ENCODE data around the gene SCUBE1.

Gene SCUBE1

DNA sequence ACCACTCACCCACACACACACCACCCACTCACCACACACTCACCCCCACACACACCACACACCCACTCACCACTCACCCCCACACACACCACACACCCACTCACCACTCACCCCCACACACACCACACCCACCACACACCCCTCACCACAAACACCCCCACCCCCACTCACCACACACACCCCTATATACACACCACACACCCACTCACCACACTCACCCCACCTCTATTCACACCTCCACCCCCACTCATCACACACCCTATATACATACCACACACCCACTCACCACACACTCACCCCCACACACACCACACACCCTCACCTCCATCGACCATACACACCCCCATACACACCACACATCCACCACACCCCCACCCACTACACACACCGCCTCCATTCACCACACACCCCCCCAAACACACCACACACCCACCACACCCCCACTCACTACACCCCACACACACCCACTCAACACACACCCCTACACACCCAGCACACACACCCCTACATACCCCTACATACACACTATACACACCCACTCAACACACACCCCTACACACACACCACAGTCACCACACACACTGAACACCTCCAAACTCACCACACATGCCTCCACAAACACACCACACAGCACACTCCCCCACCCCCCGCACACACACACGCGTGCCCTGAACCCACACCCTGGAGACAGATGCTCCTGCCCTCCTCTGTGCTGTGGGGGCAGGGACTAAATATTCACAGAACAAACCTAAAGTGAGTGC, 137.2 kb downstream of the SCUBE1 start:
- TF ChIP-seq TCF12 (IDR thresholded peaks at IDR 0.05; ENCODE audit: low read depth) (no peak), NFIC (IDR thresholded peaks at IDR 0.05) (no peak), EGR1 (IDR thresholded peaks at IDR 0.05) (no peak), ZBTB7A (IDR thresholded peaks at IDR 0.05; ENCODE audit: low read depth) (no peak), EP300 (IDR thresholded peaks at IDR 0.05; ENCODE audit: borderline replicate concordance) (no peak), FOXM1 (IDR thresholded peaks at IDR 0.05; ENCODE audit: borderline replicate concordance, low read depth) (no peak), TEAD4 (IDR thresholded peaks at IDR 0.05) (no peak), TAF1 (IDR thresholded peaks at IDR 0.05; ENCODE audit: low read depth) (no peak)
- TF ChIP-seq, protein P1, sequence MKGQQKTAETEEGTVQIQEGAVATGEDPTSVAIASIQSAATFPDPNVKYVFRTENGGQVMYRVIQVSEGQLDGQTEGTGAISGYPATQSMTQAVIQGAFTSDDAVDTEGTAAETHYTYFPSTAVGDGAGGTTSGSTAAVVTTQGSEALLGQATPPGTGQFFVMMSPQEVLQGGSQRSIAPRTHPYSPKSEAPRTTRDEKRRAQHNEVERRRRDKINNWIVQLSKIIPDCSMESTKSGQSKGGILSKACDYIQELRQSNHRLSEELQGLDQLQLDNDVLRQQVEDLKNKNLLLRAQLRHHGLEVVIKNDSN (IDR thresholded peaks at IDR 0.05), result no peak
- TF ChIP-seq, protein P2, sequence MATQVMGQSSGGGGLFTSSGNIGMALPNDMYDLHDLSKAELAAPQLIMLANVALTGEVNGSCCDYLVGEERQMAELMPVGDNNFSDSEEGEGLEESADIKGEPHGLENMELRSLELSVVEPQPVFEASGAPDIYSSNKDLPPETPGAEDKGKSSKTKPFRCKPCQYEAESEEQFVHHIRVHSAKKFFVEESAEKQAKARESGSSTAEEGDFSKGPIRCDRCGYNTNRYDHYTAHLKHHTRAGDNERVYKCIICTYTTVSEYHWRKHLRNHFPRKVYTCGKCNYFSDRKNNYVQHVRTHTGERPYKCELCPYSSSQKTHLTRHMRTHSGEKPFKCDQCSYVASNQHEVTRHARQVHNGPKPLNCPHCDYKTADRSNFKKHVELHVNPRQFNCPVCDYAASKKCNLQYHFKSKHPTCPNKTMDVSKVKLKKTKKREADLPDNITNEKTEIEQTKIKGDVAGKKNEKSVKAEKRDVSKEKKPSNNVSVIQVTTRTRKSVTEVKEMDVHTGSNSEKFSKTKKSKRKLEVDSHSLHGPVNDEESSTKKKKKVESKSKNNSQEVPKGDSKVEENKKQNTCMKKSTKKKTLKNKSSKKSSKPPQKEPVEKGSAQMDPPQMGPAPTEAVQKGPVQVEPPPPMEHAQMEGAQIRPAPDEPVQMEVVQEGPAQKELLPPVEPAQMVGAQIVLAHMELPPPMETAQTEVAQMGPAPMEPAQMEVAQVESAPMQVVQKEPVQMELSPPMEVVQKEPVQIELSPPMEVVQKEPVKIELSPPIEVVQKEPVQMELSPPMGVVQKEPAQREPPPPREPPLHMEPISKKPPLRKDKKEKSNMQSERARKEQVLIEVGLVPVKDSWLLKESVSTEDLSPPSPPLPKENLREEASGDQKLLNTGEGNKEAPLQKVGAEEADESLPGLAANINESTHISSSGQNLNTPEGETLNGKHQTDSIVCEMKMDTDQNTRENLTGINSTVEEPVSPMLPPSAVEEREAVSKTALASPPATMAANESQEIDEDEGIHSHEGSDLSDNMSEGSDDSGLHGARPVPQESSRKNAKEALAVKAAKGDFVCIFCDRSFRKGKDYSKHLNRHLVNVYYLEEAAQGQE (IDR thresholded peaks at IDR 0.05; ENCODE audit: low read depth), result no peak
- TF ChIP-seq, protein P3, sequence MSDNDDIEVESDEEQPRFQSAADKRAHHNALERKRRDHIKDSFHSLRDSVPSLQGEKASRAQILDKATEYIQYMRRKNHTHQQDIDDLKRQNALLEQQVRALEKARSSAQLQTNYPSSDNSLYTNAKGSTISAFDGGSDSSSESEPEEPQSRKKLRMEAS (IDR thresholded peaks at IDR 0.05), result no peak

DNA sequence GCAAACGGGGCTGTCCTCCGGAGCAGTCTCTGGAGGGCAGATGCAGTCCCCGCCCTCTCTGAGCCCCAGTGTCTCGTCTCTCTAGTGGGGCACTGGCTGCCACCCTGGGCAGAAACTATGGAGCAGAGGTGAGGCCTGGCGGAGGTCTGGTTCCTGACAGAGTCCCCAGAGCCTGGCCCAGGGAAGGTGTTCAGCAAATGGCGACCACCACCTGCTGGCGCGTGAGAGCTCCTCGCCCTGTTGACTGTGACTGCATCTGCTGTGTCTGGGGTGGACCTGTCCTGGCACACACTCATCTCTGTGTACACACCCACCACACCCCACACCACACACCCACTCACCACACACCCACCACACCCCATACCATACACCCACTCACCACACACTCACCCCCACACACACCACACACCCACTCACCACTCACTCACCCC, 137.9 kb downstream of the SCUBE1 start:
- TF ChIP-seq FOXM1 (IDR thresholded peaks at IDR 0.05; ENCODE audit: borderline replicate concordance, low read depth) (no peak), TEAD4 (IDR thresholded peaks at IDR 0.05) (no peak), RAD21 (IDR thresholded peaks at IDR 0.05; ENCODE audit: low read depth) (no peak), CEBPB (IDR thresholded peaks at IDR 0.05) (no peak), CREB1 (IDR thresholded peaks at IDR 0.05; ENCODE audit: low read depth) (no peak), ZBTB7A (IDR thresholded peaks at IDR 0.05; ENCODE audit: low read depth) (no peak)
- TF ChIP-seq, protein P3 (IDR thresholded peaks at IDR 0.05), result no peak
- TF ChIP-seq, protein P1 (IDR thresholded peaks at IDR 0.05), result no peak
- TF ChIP-seq, protein P2 (IDR thresholded peaks at IDR 0.05; ENCODE audit: low read depth), result no peak

DNA sequence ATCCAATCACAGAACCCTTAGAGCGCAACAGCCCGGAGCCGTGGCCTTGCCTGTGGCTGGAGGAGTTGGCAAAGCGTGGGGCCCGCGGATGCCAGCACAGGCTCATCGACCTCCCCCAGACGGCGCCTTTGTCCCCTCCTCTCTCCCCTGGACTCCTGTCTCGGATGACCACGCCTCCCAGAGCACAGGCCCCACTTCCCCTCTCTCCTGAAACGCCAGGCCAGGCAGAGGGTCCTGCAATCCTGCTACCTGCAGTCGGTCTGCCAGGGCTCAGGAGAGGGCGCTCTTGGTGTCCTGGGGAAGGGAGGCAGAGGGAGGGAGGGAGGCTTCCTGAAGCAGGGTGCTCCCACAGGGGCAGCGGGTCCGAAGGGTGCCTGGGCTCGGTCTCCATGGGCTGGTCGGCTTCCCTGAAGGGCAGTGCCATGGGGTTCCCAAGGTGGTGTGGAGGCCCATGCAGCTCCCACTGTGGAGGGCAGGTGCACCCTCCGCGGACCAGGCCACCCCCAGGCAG, 139.6 kb downstream of the SCUBE1 start:
- no peak for TF ChIP-seq FOXM1 (IDR thresholded peaks at IDR 0.05; ENCODE audit: borderline replicate concordance, low read depth)
- no peak for TF ChIP-seq NFIC (IDR thresholded peaks at IDR 0.05)
- TF ChIP-seq RAD21 (IDR thresholded peaks at IDR 0.05; ENCODE audit: low read depth), result no peak
- no peak for TF ChIP-seq TEAD4 (IDR thresholded peaks at IDR 0.05)
- no peak for TF ChIP-seq CEBPB (IDR thresholded peaks at IDR 0.05)
- TF ChIP-seq ZBTB7A (IDR thresholded peaks at IDR 0.05; ENCODE audit: low read depth), result no peak
- TF ChIP-seq EP300 (IDR thresholded peaks at IDR 0.05; ENCODE audit: borderline replicate concordance), result no peak
- no peak for TF ChIP-seq CREB1 (IDR thresholded peaks at IDR 0.05; ENCODE audit: low read depth)

DNA sequence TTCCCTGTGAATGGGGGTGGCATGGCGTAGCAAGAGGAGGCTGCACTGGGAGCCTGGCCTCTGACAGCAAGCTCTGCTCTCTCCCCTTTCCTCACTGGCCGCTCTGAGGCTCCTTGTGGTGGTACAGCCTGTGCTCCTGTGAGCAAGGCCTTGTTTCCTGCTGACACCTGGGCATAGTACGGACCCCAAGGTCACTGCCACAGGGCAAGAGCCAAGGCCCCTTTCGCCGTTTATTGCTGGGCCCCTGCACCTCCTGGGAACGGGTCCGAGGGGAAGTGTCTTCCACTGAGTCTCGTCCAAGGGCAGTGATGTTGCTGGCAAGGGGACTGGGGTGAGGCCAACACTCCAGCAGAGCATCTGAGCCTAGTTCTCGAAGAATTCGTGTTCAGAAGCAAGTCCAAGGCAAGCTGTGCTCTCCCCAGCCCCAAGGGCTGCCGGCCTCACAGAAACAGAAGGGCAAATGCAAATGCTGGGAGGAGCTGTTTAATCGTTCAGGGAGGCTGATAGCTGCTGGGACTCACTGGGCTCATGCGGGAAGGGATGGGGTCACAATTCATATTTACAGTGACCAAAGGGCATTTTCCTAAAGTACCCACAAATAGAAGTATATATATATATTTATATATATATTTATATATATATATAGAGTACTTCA, 140.3 kb downstream of the SCUBE1 start:
- TF ChIP-seq FOXM1 (IDR thresholded peaks at IDR 0.05; ENCODE audit: borderline replicate concordance, low read depth), result no peak
- TF ChIP-seq CEBPB (IDR thresholded peaks at IDR 0.05), result no peak
- no peak for TF ChIP-seq CREB1 (IDR thresholded peaks at IDR 0.05; ENCODE audit: low read depth)
- no peak for TF ChIP-seq YY1 (IDR thresholded peaks at IDR 0.05; ENCODE audit: low read depth)
- TF ChIP-seq, protein P2 (IDR thresholded peaks at IDR 0.05; ENCODE audit: low read depth), result no peak
- no peak for TF ChIP-seq EP300 (IDR thresholded peaks at IDR 0.05; ENCODE audit: borderline replicate concordance)
- TF ChIP-seq, protein P1 (IDR thresholded peaks at IDR 0.05), result no peak
- TF ChIP-seq TCF12 (IDR thresholded peaks at IDR 0.05; ENCODE audit: low read depth), result no peak
- TF ChIP-seq TAF1 (IDR thresholded peaks at IDR 0.05; ENCODE audit: low read depth), result no peak
- TF ChIP-seq EGR1 (IDR thresholded peaks at IDR 0.05), result no peak
- no peak for TF ChIP-seq TEAD4 (IDR thresholded peaks at IDR 0.05)
- TF ChIP-seq ZBTB7A (IDR thresholded peaks at IDR 0.05; ENCODE audit: low read depth), result no peak
- TF ChIP-seq, protein P3 (IDR thresholded peaks at IDR 0.05), result no peak
- TF ChIP-seq RAD21 (IDR thresholded peaks at IDR 0.05; ENCODE audit: low read depth), result no peak
